Panc1 (cell line): ENCODE results near the gene ARHGDIA. TPM values are rescaled to one million over a fixed set of nuclear protein-coding genes. Genes with fewer than 3 reads are reported as not detected.

Experiments
- ATAC-seq: fragments of 200-7000 bp; cut with Tn5 transposase; 2 replicates; pipeline ENCODE4 v1.9.1; 2020; ENCODE audit warnings: mild to moderate bottlenecking, moderate library complexity
- BruUV-seq: library from RNA; stranded (reverse); fragments of 400-500 nt; replicated peaks from 2 replicates; lab custom pipeline; 2021; lab: Mats Ljungman, UMichigan
- CTCF ChIA-PET: fragments of 300-600 bp; sonication (Branson Sonifier 250); formaldehyde crosslinking; loops from one replicate; lab custom pipeline; 2022; ENCODE audit warnings: antibody characterized with exemption; lab: Charles Lee
- POLR2A ChIA-PET: fragments of 300-600 bp; sonication (Branson Sonifier 250); formaldehyde crosslinking; loops from one replicate; lab custom pipeline; 2022; ENCODE audit warnings: antibody characterized with exemption; lab: Charles Lee
- DNase-seq: peaks from one replicate; pipeline ENCODE4 v3.0.0-alpha.2; 2010; ENCODE audit warnings: low read depth, low spot score
- H3K27ac ChIP-seq: 2 replicates; pipeline ENCODE4 v1.5.1; 2011; ENCODE audit warnings: mild to moderate bottlenecking, low read length, inconsistent platforms
- H3K27me3 ChIP-seq: fragments of 200-500 bp; sonication (Bioruptor generic); 2 replicates; pipeline ENCODE4 v1.6.0; 2014; ENCODE audit warnings: low read length, inconsistent platforms; ENCODE audit not compliant: control insufficient read depth, insufficient read depth
- H3K36me3 ChIP-seq: fragments of 200-500 bp; sonication (Bioruptor generic); 2 replicates; pipeline ENCODE4 v1.5.1; 2014; ENCODE audit warnings: inconsistent platforms, mild to moderate bottlenecking, low read length, moderate library complexity; ENCODE audit not compliant: control insufficient read depth, insufficient read depth
- H3K4me1 ChIP-seq: 2 replicates; pipeline ENCODE4 v1.5.1; 2011; ENCODE audit warnings: inconsistent platforms, mild to moderate bottlenecking, low read length, moderate library complexity; ENCODE audit not compliant: control insufficient read depth, insufficient read depth
- H3K4me3 ChIP-seq, 2 experiments: 2 replicates each; pipeline ENCODE4 v1.5.1; 2011 to 2012; ENCODE audit warnings: low read depth in 2 of 2, low read length in 2 of 2, mild to moderate bottlenecking in 2 of 2, inconsistent platforms in 1 of 2, moderate library complexity in 1 of 2
- H3K9me3 ChIP-seq: fragments of 200-500 bp; sonication (Bioruptor generic); 2 replicates; pipeline ENCODE4 v1.5.1; 2014; ENCODE audit warnings: low read depth, mild to moderate bottlenecking, inconsistent platforms, low read length, moderate library complexity; ENCODE audit not compliant: control insufficient read depth, insufficient read depth
- CTCF ChIP-seq: fragments of 450-650 bp; IDR thresholded peaks from 2 replicates; pipeline ENCODE4 v1.5.1; 2017; ENCODE audit warnings: mild to moderate bottlenecking
- POLR2AphosphoS5 ChIP-seq: IDR thresholded peaks from 2 replicates; pipeline ENCODE4 v1.6.1; 2012; ENCODE audit warnings: mild to moderate bottlenecking, low read depth, low read length, moderate library complexity
- REST ChIP-seq, 2 experiments: IDR thresholded peaks; 2 replicates each; pipeline ENCODE4 v1.6.1; 2011 to 2012; ENCODE audit warnings: low read depth in 2 of 2, control low read depth in 1 of 2, low read length in 1 of 2, mild to moderate bottlenecking in 1 of 2, moderate library complexity in 1 of 2; ENCODE audit not compliant: insufficient read depth in 1 of 2
- SIN3A ChIP-seq: IDR thresholded peaks from 2 replicates; pipeline ENCODE4 v1.6.1; 2012; ENCODE audit warnings: low read depth, mild to moderate bottlenecking, low read length, moderate library complexity, borderline replicate concordance; ENCODE audit not compliant: insufficient read depth
- TCF7L2 ChIP-seq: IDR thresholded peaks from 2 replicates; pipeline ENCODE4 v1.6.1; 2011; ENCODE audit warnings: mild to moderate bottlenecking, low read depth, low read length, inconsistent platforms
- in situ Hi-C: cut with HindIII; loops from 2 replicates; pipeline ENCODE4 v1.10.0; 2016; ENCODE audit warnings: low sequenced_read_pairs, low pct_unique_long_range_greater_than_20kb
- intact Hi-C: fragments of 100-400 bp; cut with micrococcal nuclease; formaldehyde crosslinking; loops from one replicate; pipeline ENCODE4 v1.10.0; 2022; ENCODE audit not compliant: unreplicated experiment
- total RNA-seq: library from RNA; stranded (reverse); gene quantifications from one replicate; pipeline ENCODE4 v1.2.1, GENCODE V29; 2021; ENCODE audit not compliant: unreplicated experiment

Gene ARHGDIA
- total RNA-seq, 1 experiment from 2014 or later = 420 TPM

GRCh38 chr17:81911277-81911961, 40.3 kb upstream of the ARHGDIA start, which contains the start of gene PCYT2:
TSS of gene PCYT2 (minus strand) at chr17:81911399. CDS start at chr17:81911355, 44 bp downstream.
- ATAC-seq = peak; percentile 89
- Histone ChIP-seq H3K27ac (peak within 1 kb of the TSS; percentile 91), H3K4me1 (peaks cover 25% of the 10 kb centered on the region), H3K9me3 (no peaks in the 10 kb centered on the region), H3K4me3 (peak within 1 kb of the TSS; percentile 76 to 95), H3K36me3 (peaks cover 4% of the 10 kb centered on the region), H3K27me3 (no peaks in the 10 kb centered on the region)
- ChIA-PET POLR2A (no interaction called here), CTCF (no interaction called here)
- in situ Hi-C loops = no loop called here
- DNase-seq = no peak
- BruUV-seq = no TSS peak
- TF ChIP-seq TCF7L2 (no peak), REST (IDR thresholded peaks at IDR 0.05; ENCODE audit: insufficient read depth in 1 of 2, low read depth in 2 of 2, low read length in 1 of 2) (no peak), SIN3A (peak; percentile 87; the same call in 1 of the 2 replicates), CTCF (no peak), POLR2AphosphoS5 (peak; percentile 67)
- intact Hi-C loops = no loop called here

GRCh38 chr17:81910840-81911276, 39.7 kb upstream of the ARHGDIA start:
- no peaks in the 10 kb centered on the region for H3K27me3 ChIP-seq
- intact Hi-C loops = no loop called here
- ChIA-PET POLR2A (no interaction called here), CTCF (no interaction called here)
- in situ Hi-C loops = no loop called here
- peak overlapping the region; percentile 76 to 95 for H3K4me3 ChIP-seq
- H3K27ac ChIP-seq = peak overlapping the region; percentile 91
- DNase-seq (no peak), ATAC-seq (peak; percentile 39)
- H3K4me1 ChIP-seq = peaks cover 21% of the 10 kb centered on the region
- H3K9me3 ChIP-seq = no peaks in the 10 kb centered on the region
- TF ChIP-seq SIN3A = 0 out of 2 replicates have a peak, but pooled peaks have one; percentile 86
- no peak for TF ChIP-seq TCF7L2
- H3K36me3 ChIP-seq = peaks cover 4% of the 10 kb centered on the region
- BruUV-seq = no TSS peak
